Central memory CD4-positive, alpha-beta T cell (primary cell): Measurements from ENCODE around the gene NLRP9.
"Not testable (repeated sequence)": the region's sequence is repeated elsewhere in the genome, so short reads cannot be mapped to it uniquely, and the experiment has no call there.

ENCODE experiments used
- DNase-seq: peaks from one replicate; pipeline ENCODE4 v3.0.0; 2022
- total RNA-seq, 3 experiments: gene quantifications; one replicate each; lab custom pipeline; 2026; lab: John Stamatoyannopoulos, UW

The NLRP9 gene
- total RNA-seq: 0 reads per million in 3 experiments

- no peak for DNase-seq
Observed at GRCh38 chr19:55738302-55738701, at the start of gene NLRP9. TSS of gene NLRP9 (minus strand) at chr19:55738402. CDS start at chr19:55738374, 28 bp downstream.

GRCh38 chr19:55781112-55781511 is 42.9 kb upstream of the NLRP9 start:
- no peak for DNase-seq

GRCh38 chr19:55778331-55778730 is 40.1 kb upstream of the NLRP9 start:
- no peak for DNase-seq

DNA sequence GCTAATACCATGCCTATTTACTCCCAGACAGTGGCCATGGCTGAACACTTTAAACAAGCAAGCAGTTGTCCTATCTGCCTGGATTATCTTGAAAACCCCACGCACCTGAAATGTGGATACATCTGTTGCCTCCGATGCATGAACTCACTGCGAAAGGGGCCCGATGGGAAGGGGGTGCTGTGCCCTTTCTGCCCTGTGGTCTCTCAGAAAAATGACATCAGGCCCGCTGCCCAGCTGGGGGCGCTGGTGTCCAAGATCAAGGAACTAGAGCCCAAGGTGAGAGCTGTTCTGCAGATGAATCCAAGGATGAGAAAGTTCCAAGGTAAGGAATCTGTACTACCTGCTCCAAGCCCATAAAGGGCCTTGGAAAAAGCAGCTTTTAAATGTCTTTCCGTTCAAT is 39.3 kb upstream of the NLRP9 start:
- no peak for DNase-seq

- DNase-seq: not testable (repeated sequence)
Observed at GRCh38 chr19:55769632-55770031, 31.4 kb upstream of the NLRP9 start.

DNA sequence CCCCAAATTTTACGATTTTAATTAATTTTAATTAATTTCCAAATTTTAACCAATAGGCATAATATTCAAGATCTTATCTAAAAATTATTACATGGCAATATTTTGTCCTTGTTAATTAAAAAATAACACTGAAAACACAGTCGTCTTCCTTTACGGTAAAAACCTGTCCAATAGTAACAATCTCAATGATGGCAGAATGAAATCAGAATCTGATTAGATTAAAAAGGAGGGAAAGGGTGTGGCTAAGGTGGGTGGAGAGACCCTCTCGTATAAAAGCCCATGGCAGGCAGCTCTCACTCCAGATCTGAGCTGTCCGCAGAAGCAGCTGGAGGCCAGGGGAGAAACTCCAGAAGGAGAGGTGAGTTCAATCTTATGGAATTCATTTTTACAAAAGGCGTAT is 30.6 kb upstream of the NLRP9 start, which contains the start of gene RFPL4AL1:
Gene RFPL4AL1, plus strand, starts transcription at position 301 of the 400 bp plus-strand sequence. CDS start 2,687 bp downstream, outside the sequence.
- not testable (repeated sequence) for DNase-seq

DNA sequence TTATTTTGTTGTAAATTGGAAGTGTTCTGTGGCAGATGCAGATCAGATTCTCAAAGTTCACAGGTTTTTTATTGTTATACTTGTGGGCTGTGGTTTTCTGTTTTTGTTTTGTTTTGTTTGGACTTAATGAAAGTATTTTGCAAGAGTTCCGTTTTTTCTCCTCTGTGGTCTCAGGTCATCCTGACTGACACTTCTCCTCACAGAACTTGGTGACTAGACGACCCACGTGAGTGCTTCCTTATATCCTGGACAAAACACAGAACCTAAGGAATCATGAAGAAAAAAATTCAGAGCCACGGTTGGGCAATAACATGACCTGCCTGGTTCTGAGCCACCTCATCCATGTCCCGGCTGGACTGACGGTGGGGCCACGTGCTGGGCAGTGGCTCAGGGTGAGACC is 28.3 kb upstream of the NLRP9 start:
- no peak for DNase-seq

DNA sequence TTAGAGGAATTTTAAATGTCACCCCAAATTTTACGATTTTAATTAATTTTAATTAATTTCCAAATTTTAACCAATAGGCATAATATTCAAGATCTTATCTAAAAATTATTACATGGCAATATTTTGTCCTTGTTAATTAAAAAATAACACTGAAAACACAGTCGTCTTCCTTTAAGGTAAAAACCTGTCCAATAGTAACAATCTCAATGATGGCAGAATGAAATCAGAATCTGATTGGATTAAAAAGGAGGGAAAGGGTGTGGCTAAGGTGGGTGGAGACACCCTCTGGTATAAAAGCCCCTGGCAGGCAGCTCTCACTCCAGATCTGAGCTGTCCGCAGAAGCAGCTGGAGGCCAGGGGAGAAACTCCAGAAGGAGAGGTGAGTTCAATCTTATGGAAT is 20.6 kb upstream of the NLRP9 start, which contains the start of gene RFPL4A:
Gene RFPL4A, plus strand, starts transcription at position 301 of the 400 bp plus-strand sequence. CDS start 2,704 bp downstream, outside the sequence.
- not testable (repeated sequence) for DNase-seq

GRCh38 chr19:55756808-55757207 is 18.6 kb upstream of the NLRP9 start:
- DNase-seq: not testable (repeated sequence)

- DNase-seq: no peak
Observed at GRCh38 chr19:55753401-55753800, 15.2 kb upstream of the NLRP9 start.

GRCh38 chr19:55750715-55751114 is 12.5 kb upstream of the NLRP9 start:
- DNase-seq: no peak

DNA sequence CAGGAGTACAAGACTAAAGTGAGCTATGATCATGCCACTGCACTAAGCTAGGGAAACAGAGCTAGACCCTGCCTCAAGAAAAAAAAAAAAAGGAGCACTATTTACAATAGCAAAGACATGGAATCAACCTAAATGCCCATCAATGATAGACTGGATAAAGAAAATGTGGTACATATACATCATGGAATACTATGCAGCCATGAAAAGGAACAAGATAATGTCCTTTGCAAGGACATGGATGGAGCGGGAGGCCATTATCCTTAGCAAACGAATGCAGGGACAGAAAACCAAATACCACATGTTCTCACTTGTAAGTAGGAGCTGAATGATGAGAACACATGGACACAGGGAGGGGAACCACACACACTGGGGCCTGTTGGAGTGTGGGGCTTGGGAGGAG is 7.8 kb downstream of the NLRP9 start:
- DNase-seq: not testable (repeated sequence)

- no peak for DNase-seq
Observed at GRCh38 chr19:55723491-55723890, 14.7 kb downstream of the NLRP9 start.

DNA sequence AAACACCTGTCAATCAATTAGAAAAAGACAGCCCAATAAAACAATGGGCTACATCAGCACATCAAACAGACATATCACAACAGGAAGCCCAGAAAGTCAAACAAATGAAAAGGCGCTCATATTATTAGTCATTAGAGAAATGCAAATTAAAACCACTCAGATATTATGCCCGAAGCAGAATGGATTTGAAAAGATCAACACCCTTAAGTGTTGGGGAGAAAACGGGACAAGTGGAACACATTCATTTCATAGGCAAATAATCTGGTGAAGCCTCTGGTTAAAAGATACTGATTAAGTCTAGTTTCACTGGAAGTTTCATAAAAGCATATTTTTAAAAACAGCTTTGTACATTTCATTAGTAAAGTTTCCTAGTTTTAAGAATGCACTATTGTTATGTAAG is 17.4 kb downstream of the NLRP9 start:
- no peak for DNase-seq

- DNase-seq: no peak
Observed at GRCh38 chr19:55720214-55720746, 17.9 kb downstream of the NLRP9 start.

DNA sequence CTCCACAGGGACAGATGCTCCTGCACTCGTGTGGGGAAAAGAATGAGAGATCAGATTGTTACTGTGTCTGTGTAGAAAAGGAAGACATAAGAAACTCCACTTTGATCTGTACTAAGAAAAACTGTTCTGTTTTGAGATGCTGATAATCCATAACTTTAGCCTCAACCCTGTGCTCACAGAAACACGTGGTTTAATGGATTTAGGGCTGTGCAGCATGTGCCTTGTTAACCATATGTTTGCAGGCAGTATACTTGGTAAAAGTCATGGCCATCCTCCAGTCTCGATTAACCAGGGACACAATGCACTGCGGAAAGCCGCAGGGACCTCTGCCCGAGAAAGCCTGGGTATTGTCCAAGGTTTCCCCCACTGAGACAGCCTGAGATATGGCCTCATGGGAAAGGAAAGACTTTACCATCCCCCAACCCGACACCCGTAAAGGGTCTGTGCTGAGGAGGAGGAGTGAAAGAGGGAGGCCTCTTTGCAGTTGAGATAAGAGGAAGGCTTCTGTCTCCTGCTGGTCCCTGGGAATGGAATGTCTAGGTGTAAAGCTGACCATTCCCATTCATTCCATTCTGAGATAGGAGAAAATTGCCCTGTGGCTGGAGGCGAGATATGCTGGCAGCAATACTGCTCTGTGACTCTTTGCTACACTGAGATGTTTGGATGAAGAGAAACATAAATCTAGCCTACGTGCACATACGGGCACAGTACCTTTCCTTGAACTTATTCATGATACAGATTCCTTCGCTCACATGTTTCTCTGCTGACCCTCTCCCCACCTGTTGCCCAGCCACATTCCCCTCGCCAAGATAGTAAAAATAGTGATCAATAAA is 20.1 kb downstream of the NLRP9 start:
- not testable (repeated sequence) for DNase-seq

GRCh38 chr19:55717251-55717650 is 21.0 kb downstream of the NLRP9 start:
- no peak for DNase-seq

DNA sequence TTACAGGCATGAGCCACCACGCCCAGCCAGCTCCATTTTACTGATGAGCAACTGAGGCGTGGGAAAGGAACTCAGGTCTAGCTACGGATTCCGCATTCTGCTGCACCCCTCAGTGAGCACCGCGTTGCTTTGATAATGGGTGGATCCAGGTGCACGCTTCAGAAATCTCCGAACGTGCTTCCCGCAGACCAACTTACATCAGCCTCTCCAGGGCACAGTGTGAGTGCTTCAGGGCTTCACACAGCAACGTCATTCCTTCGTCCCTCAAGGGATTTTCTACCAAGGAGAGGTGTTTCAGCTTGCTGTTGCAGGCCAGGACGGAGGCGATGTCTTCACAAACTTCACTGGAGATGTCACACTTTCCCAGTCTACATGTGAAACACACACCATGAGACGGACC is 21.7 kb downstream of the NLRP9 start:
- DNase-seq: no peak

DNA sequence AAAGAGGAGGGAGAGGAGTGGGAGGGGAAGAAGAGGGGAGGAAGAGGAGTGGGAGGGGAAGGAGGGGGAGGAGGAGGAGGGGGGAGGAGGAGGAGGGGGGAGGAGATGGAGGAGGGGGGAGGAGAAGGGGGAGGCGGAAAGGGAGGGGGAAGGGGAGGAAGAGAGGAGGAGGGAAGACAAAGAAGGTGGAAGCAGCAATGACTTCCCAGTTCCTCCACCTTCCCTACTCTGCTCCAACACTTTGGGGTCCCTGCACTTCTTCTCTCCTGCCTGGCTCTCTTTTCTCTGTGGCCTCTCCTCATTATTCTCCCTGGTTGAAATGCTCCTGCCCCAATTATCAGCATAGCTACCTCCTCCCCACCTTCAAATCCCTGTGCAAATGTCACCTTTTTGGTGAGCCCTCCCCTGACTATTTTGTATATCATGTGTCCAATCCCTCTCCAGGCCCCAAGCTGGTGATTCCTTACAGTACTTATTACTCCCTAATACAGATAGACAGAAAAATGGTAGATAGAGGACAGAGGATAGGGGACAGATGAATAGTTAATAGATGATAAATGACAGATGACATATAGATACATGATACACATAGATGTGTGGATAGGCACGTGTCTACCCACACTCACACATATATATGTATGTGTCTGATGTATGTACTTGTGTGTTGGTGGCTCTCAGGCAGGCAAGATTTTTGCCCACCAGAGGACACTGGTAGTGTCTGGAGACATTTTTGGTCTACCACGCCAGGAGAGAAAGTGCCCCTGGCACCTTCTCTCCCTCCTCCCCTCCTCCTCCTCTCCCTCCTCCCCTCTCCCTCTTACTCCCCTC is 25.2 kb downstream of the NLRP9 start:
- no peak for DNase-seq

DNA sequence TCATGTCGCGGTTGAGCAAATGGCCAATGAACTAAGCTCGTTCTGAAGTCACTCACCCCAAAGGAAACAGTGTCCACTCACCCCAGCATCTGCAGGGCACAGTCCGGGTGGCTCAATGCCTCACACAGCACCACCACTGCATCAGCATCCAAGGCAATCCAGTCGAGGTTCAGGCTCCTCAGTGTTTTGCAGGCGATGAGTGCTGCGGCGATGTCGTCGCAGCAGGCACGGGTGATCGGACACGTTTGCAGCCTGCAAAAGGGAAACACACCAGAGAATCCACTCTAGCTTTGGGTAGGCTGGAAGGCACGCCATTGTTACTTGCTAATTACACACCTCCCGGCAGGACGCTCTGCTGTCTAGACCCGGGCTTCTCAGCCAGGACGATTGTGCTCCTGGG is 26.5 kb downstream of the NLRP9 start:
- DNase-seq: no peak

- no peak for DNase-seq
Observed at GRCh38 chr19:55705972-55706371, 32.2 kb downstream of the NLRP9 start.

- no peak for DNase-seq
Observed at GRCh38 chr19:55704494-55705245, 33.5 kb downstream of the NLRP9 start.
